ENCODE results near the gene CLRN3. TPM values are rescaled to one million over a fixed set of nuclear protein-coding genes. Genes with fewer than 3 reads are reported as not detected.
A peak's percentile ranks its signal among the peaks of the same experiment; 100 is the strongest.

Gene CLRN3
- total RNA-seq = not detected in 2 replicates
- polyA plus RNA-seq (2012) = 0.30 TPM

GRCh38 chr10:127892743-127893142 is at the start of gene CLRN3:
Gene CLRN3 (minus strand): TSS chr10:127892941. CDS start chr10:127892784, 157 bp downstream.
- DNase-seq (ENCODE audit: low read depth) = no peak

- DNase-seq (ENCODE audit: low read depth) = no peak
Measured at GRCh38 chr10:127940866-127941640, 48.3 kb upstream of the CLRN3 start.

- no peak for DNase-seq (ENCODE audit: low read depth)
Measured at GRCh38 chr10:127939786-127940330, 47.1 kb upstream of the CLRN3 start.

DNA sequence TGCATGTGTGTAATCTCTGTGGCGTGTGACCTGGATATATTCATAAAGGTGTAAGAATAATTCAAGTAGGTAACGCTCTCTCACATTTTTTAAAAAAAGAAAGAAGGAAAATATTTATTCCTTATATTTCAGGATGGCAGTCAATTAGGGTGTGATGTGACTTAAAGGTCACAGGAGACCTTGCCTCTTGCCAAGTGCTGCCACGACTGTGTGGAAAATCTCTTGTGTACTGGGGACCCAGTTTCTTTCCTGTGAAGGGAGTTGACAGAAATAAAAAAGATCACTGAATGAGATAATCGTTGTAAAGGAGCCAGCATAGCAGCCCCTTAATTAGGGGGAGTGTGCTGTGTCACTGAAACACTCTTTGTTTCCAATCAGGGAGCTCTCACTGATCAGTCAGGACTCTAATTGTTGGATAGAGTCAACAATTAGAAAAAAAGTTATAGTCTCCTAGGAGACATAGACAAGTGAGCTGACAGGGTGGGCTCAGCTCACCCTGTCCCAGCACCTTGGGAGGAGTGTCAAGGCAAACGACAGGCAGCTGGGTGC is 45.2 kb upstream of the CLRN3 start:
- DNase-seq (ENCODE audit: low read depth) = no peak

DNA sequence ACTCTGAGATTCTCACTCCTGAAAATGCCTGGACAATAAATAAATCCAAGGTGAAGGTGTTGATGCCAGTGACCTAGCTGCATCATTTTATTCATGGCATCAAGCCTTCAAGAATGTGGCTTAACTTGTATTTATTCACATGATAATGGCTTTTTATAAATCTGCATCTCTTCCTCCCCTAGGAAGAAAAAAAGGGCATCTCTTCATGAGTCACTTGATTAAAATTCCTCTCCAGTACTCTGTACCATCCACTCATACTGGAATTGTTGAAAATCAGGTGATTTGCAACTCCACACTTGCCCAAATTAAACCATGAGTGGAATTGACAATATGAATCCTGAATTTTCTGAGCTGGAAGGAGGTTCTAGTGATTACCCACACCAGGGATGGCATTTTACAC is 44.3 kb upstream of the CLRN3 start:
- no peak for DNase-seq (ENCODE audit: low read depth)

DNA sequence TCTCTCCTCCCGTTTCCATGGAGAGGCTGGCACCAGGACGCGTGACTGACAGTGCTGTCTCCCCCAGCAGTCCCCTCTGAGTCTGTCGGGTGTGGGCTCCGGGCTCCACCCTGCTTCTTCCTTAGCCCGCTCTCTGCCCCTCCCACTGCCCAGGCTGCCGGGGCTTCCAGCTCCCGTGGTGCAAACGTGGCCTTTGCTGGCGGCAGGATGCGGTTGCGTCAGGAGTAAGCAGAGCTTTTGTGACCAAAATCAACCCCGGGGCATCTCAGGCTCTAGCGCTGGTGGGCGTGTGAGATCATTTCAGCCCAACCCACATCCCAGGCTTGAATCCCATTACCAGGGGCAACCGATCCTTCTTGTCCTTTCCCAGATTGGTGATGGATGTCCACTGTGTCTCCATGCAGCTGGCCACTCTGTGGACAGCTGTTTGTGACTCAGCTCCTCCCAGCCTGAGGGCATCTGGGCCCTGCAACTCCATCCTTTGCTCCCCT is 42.4 kb upstream of the CLRN3 start:
- DNase-seq (ENCODE audit: low read depth) = peak; percentile 93

- no peak for DNase-seq (ENCODE audit: low read depth)
Measured at GRCh38 chr10:127934383-127934782, 41.6 kb upstream of the CLRN3 start.

DNA sequence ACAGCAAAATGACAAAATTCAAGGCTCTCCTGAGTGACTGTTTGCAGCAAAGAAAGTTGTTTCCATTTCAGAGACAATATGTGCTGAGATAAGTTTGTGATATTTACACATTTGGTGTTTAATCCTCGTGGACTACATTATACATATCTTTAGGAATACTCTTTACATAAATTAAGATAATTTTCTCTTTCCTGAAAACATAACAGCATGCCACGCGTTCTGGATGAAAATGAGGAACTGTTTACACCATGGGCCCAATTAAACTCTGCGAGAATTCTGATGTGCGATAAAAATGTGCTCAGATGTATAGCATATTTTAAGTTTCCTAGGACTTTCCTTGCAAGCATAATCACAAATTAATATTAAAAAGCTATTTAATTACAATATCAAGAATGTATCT is 40.5 kb upstream of the CLRN3 start:
- DNase-seq (ENCODE audit: low read depth) = no peak

DNA sequence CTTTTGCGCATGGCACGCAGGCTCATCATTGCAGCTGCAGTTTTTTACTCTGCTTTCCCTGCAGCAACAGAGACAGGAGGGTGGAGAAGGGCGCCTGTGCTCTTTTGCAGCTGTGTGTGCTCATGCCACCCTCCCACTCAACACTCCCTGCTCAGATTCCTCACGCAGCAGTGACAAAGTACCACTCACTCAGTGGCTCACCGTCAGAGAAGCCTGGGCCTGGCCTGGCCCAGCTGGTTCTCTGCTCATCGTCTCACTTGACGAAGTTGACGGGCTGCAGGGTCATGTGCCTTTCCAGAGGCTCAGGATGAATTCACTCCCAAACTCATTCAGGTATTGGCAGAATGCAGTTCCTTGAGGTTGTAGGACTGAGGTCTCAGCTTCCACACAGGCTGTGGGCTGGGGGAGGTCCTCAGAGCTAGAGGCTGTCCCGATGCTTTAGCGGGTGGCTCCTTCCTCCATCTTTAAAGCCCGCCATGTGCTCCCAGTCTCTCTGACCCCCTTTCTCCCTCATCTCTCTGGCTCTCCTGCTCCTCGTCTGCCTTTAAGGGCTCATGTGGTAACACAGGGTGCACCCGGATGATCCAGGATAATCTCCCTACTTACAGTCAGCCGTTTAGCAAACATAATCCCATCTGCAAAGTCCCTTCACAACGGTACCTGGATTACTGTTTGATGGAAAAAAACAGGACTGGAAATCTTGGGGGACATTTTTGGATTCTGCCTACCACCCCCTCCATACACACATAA is 40.0 kb upstream of the CLRN3 start:
- no peak for DNase-seq (ENCODE audit: low read depth)

GRCh38 chr10:127928021-127928806 is 35.5 kb upstream of the CLRN3 start:
- DNase-seq (ENCODE audit: low read depth) = no peak

- no peak for DNase-seq (ENCODE audit: low read depth)
Measured at GRCh38 chr10:127926455-127926854, 33.7 kb upstream of the CLRN3 start.

DNA sequence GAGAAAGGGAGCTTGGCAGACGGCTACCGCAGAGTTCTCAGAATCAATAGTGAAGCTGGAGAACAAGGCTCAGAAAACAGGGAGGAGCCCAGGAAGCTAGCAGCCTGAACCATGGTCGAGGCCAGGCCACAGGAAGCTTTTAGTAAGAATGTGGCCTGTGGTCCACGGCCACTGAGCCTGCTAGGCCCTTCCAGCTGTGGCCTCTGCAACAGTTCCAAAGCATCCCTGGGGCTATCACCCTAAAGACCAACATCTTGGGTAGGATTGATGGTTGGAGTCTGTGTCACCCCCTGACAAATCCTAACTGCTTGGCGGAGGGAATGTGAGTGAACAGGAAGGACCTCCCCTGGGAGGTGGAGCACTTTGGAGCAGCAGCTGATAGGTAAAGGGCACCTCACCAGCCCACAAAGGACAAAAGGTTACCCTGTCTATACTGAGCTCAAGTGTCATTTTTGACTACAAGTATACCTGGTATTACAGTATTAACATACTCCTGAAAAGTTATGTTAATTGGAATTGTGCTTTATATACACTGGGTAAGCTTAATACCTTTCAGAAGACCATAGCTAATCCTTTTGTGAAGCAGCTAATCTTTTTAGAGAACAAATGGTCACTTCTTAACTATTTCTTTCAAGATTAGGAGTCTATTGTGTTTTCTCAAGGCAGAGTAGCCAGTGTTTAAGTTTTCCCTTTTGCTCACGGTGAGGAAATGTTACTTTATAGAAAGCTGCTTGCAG is 32.9 kb upstream of the CLRN3 start:
- peak; percentile 48 for DNase-seq (ENCODE audit: low read depth)

GRCh38 chr10:127923646-127924045 is 30.9 kb upstream of the CLRN3 start:
- DNase-seq (ENCODE audit: low read depth) = no peak

DNA sequence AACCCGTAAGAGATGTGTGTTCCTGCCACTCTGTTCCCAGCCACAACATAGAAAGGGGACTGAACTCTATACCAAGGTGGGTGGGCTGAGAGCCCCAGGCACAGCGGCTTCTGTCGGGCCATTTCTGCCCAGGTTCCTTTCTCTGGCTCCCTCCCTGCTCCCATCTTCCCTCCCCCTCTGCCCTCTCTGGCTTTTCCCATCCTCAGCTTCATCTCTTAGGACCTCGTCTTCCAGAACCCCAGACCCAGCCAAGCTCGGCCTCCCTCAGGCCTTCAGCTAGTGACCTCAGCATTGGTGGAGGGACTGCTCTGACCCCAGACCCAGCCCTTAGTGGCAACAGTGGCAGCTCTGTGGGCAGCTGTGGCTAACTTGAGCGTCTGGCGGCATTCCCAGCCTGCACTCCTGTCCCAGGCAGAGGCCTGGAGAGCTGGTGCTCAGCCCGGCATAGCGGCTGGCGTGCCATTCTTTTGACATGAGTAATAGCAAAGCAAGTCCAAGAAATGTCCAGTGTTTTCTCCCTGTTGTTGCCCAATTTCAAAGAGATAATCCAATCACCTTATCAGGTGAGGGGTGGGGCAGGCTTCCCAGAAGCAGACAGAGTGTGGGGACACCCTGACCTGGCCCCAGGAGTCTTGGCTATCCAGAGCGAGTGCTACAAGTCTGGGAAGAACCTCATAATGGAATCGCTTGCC is 30.1 kb upstream of the CLRN3 start:
- DNase-seq (ENCODE audit: low read depth) = peak; percentile 97

- DNase-seq (ENCODE audit: low read depth) = no peak
Measured at GRCh38 chr10:127922206-127922605, 29.5 kb upstream of the CLRN3 start.

DNA sequence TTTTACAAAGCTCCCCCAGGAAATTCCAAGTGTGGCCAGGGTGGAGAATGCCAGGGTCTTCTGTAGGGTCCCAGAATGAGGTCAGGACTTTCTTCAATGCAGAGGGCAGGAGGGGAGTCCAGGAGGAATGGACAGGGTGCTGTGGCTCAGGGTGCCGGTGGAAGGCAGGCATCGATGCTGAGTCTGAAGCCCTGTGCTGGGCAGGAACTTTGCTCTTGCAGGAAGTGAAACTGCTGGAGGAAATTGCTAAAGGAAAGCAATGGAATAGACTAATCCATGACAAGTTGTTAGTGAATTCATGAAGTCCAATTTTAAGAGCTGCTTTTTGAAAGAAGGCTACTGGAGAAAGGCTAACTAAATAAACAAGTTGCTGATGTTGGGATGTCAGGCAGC is 29.0 kb upstream of the CLRN3 start:
- no peak for DNase-seq (ENCODE audit: low read depth)

- DNase-seq (ENCODE audit: low read depth) = no peak
Measured at GRCh38 chr10:127921075-127921752, 28.5 kb upstream of the CLRN3 start.

DNA sequence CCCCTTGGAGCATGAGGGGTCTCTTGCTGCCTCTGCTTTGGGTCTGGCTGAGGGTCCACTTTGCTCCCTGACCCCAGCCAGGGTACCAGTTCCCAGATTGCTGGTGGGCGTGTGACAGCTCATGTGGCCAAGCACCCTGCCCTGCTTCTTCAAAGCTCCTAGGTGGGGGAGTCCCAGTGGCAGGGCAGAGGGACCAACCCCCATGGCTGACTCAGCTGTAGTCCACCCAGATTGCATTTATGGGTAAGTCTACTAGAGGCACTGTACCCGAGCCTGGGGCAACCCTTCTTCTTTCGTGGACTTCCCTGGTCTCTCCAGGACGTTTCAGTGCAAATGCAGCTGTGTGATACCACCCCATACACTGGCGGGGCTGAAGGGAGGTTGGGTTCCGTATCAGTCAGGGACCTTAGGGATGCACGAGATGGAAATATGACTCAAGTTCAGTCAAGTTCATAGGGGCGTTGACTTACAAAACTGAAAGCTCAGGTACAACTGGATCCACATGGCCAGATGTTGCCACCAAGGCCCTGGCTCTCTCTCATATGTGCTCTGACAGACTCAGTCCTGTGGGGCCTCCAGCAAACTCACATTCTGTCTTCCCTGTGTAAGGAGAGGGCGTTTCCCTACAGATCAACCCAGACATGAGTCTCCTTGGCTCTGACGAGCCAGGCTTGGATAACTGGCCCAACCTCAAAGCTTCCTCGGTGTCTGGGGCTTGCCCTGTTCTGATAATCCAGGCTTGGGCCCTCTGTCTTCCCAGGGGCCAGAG is 27.7 kb upstream of the CLRN3 start:
- no peak for DNase-seq (ENCODE audit: low read depth)
